Neural crest cell (in vitro differentiated cells): ENCODE data around the gene TADA2A. TPM values are rescaled to one million over a fixed set of nuclear protein-coding genes. Genes with fewer than 3 reads are reported as not detected.

Source experiments
- DNase-seq: peaks from one replicate; pipeline ENCODE4 v3.0.0; 2021; ENCODE audit warnings: low read depth, mixed read lengths, low spot score
- H3K27ac Mint-ChIP-seq: one replicate; pipeline ENCODE4 v1.8.0; 2021; ENCODE audit warnings: mild to moderate bottlenecking, mixed read lengths; ENCODE audit not compliant: unreplicated experiment
- H3K27me3 Mint-ChIP-seq: 2 replicates; pipeline ENCODE4 v1.8.0; 2021; ENCODE audit warnings: low read depth, mild to moderate bottlenecking, mixed read lengths
- H3K36me3 Mint-ChIP-seq: 2 replicates; pipeline ENCODE4 v1.8.0; 2021; ENCODE audit warnings: low read depth, mild to moderate bottlenecking, mixed read lengths
- H3K4me1 Mint-ChIP-seq: 2 replicates; pipeline ENCODE4 v1.8.0; 2021; ENCODE audit warnings: mixed read lengths
- H3K4me3 Mint-ChIP-seq: one replicate; pipeline ENCODE4 v1.8.0; 2021; ENCODE audit warnings: mild to moderate bottlenecking, mixed read lengths
- H3K9me3 Mint-ChIP-seq: 2 replicates; pipeline ENCODE4 v1.8.0; 2021; ENCODE audit warnings: mixed read lengths
- total RNA-seq: library from RNA; stranded (reverse); gene quantifications from 2 replicates; pipeline ENCODE4 v1.2.1, GENCODE V29; 2021
- TF ChIP-seq, protein P1 (sequence below): fragments of 200-600 bp; sonication (generic); conservative IDR thresholded peaks from 2 replicates; pipeline ENCODE4 v1.5.0; 2021; ENCODE audit warnings: antibody characterized with exemption, mild to moderate bottlenecking

TADA2A gene
- total RNA-seq, 1 donor from 2014 or later, result 36.5 TPM

DNA sequence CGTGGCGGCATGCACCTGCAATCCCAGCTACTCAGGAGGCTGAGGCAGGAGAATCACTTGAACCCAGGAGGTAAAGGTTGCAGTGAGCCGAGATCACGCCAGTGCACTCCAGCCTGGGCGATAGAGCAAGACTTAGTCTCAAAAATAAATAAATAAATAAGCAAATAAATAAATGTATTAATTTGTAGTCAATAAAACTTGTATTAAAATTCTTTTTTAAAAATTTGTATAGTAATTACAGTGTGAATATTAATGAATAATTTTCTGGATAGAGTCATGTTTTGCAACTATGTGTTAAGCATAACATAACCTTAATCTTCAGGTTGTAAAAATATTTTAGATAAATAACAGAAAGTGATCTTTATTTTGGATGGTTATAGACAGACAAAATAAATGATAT is 55.8 kb downstream of the TADA2A start:
- Mint-ChIP-seq H3K36me3 (peaks cover 5% of the 10 kb centered on the region), H3K4me3 (no peak overlapping the region), H3K27me3 (no peaks in the 10 kb centered on the region), H3K4me1 (no peaks in the 10 kb centered on the region), H3K27ac (no peak overlapping the region), H3K9me3 (no peaks in the 10 kb centered on the region)
- DNase-seq, result no peak
- TF ChIP-seq, protein P1, sequence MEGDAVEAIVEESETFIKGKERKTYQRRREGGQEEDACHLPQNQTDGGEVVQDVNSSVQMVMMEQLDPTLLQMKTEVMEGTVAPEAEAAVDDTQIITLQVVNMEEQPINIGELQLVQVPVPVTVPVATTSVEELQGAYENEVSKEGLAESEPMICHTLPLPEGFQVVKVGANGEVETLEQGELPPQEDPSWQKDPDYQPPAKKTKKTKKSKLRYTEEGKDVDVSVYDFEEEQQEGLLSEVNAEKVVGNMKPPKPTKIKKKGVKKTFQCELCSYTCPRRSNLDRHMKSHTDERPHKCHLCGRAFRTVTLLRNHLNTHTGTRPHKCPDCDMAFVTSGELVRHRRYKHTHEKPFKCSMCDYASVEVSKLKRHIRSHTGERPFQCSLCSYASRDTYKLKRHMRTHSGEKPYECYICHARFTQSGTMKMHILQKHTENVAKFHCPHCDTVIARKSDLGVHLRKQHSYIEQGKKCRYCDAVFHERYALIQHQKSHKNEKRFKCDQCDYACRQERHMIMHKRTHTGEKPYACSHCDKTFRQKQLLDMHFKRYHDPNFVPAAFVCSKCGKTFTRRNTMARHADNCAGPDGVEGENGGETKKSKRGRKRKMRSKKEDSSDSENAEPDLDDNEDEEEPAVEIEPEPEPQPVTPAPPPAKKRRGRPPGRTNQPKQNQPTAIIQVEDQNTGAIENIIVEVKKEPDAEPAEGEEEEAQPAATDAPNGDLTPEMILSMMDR, result no peak

DNA sequence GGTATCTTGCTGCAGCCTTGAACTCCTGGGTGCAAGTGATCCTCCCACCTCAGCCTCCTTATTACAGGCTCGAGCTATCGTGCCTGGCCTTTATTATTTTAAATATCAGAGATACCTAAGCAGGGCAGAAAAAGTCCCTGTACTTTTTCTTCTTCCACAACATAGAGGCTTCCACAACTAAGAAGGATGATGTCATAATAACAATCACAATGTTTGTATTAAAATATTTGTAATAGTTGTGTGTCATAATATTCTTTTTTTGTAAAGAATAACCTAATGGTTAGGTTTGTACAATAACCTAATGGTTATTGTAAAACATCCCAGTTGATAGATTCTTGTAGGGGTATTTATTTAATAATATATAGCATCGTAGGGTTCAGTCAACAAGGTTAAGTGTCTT is 56.4 kb downstream of the TADA2A start:
- no peak overlapping the region for H3K27ac Mint-ChIP-seq
- no peaks in the 10 kb centered on the region for H3K9me3 Mint-ChIP-seq
- no peak for DNase-seq
- H3K4me1 Mint-ChIP-seq, result no peaks in the 10 kb centered on the region
- H3K27me3 Mint-ChIP-seq, result no peaks in the 10 kb centered on the region
- TF ChIP-seq, protein P1, result no peak
- peaks cover 4% of the 10 kb centered on the region for H3K36me3 Mint-ChIP-seq
- no peak overlapping the region for H3K4me3 Mint-ChIP-seq

DNA sequence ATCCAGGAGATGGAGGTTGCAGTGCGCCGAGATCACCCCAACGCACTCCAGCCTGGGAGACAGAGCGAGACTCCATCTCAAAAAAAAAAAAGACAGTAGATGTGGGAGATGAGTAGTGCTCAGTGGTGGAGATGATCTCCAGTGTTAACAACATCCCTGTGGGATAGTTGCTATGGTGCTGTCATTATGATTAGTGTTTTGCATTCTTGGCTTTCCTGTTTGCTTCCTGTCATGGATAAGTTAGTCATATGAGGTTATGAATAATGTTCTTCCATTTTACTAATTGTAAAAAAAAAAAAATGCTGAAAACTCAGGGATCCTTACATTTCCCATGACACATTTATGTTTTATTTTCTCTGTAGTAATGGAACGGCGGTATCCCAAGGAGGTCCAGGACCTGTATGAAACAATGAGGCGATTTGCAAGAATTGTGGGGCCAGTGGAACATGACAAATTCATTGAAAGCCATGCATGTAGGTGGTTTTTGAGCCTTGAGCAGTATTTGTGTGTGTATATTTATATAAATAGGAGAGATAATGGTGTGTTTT is 58.5 kb downstream of the TADA2A start:
- no peaks in the 10 kb centered on the region for H3K4me1 Mint-ChIP-seq
- DNase-seq, result no peak
- no peaks in the 10 kb centered on the region for H3K27me3 Mint-ChIP-seq
- no peak overlapping the region for H3K27ac Mint-ChIP-seq
- H3K36me3 Mint-ChIP-seq, result peaks cover 3% of the 10 kb centered on the region
- TF ChIP-seq, protein P1, result no peak
- H3K4me3 Mint-ChIP-seq, result no peak overlapping the region
- no peaks in the 10 kb centered on the region for H3K9me3 Mint-ChIP-seq

DNA sequence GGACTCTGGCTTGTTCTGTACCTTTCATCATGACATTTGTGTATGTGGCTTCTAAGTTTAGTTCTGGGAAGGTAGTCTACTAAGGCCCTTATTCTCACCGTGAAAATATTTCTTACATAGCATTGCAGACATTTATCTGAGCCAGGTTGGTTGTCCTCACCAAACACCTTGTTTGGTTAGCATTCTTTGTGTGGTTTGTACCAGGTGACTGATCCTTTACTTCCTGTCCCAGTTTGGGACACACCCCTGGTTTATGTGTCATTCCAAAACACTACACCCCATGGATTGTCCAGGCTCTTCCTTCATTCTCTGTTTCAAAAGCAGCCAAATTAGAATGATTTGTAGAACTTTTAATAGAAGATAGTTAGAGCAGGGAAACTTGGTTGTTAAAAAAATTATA is 59.8 kb downstream of the TADA2A start:
- Mint-ChIP-seq H3K4me1 (no peaks in the 10 kb centered on the region), H3K27me3 (no peaks in the 10 kb centered on the region), H3K27ac (no peak overlapping the region), H3K9me3 (no peaks in the 10 kb centered on the region), H3K36me3 (peaks cover 7% of the 10 kb centered on the region), H3K4me3 (no peak overlapping the region)
- TF ChIP-seq, protein P1, result no peak
- no peak for DNase-seq

DNA sequence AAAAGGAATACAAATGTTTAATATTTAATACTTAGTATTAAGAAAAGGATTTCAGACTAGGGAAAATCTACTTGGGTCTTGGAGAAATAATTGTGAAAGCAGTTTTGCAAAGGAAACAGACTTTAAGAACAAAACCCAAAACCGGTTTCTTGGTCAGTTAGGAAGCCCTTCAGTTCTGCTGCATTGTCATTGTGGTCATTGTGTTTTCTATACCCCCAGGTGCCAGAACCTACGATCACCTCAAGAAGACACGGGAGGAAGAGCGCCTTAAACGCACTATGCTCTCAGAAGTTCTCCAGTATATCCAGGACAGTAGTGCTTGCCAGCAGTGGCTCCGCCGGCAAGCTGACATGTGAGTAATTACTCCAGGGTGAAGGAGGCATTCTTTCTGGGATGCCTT is 63.5 kb downstream of the TADA2A start:
- H3K27me3 Mint-ChIP-seq, result no peaks in the 10 kb centered on the region
- no peaks in the 10 kb centered on the region for H3K4me1 Mint-ChIP-seq
- no peaks in the 10 kb centered on the region for H3K9me3 Mint-ChIP-seq
- TF ChIP-seq, protein P1, result no peak
- H3K36me3 Mint-ChIP-seq, result peaks cover 12% of the 10 kb centered on the region
- no peak overlapping the region for H3K4me3 Mint-ChIP-seq
- no peak for DNase-seq
- H3K27ac Mint-ChIP-seq, result no peak overlapping the region
